Skeletal muscle tissue (tissue), 4 donors: ENCODE measurements around the gene SYDE2. TPM values are rescaled to one million over a fixed set of nuclear protein-coding genes. Genes with fewer than 3 reads are reported as not detected.

ENCODE experiments used
- H3K27ac ChIP-seq: one replicate; pipeline ENCODE4 v1.7.0; 2013; ENCODE audit warnings: mild to moderate bottlenecking, low read depth, low read length, inconsistent platforms
- H3K27me3 ChIP-seq, 3 donors: one replicate each; pipeline ENCODE4 v1.7.0; 2013; ENCODE audit warnings: low read length in 3 of 3; ENCODE audit not compliant: control insufficient read depth in 3 of 3, insufficient read depth in 3 of 3
- H3K36me3 ChIP-seq, 3 donors: one replicate each; pipeline ENCODE4 v1.7.0; 2013; ENCODE audit warnings: low read length in 3 of 3; ENCODE audit not compliant: control insufficient read depth in 3 of 3, insufficient read depth in 3 of 3
- H3K4me1 ChIP-seq, 3 donors: one replicate each; pipeline ENCODE4 v1.7.0; 2013; ENCODE audit warnings: low read length in 3 of 3, mild to moderate bottlenecking in 3 of 3; ENCODE audit not compliant: control insufficient read depth in 3 of 3, insufficient read depth in 3 of 3
- H3K4me3 ChIP-seq, 3 donors: one replicate each; pipeline ENCODE4 v1.7.0; 2013; ENCODE audit warnings: low read length in 3 of 3
- H3K9ac ChIP-seq, 3 donors: one replicate each; pipeline ENCODE4 v1.7.0; 2013; ENCODE audit warnings: low read length in 3 of 3, mild to moderate bottlenecking in 3 of 3, moderate library complexity in 2 of 3, low read depth in 1 of 3
- H3K9me3 ChIP-seq, 3 donors: one replicate each; pipeline ENCODE4 v1.7.0; 2013; ENCODE audit warnings: low read length in 3 of 3; ENCODE audit not compliant: control insufficient read depth in 3 of 3
- total RNA-seq: library from RNA; depleted of rRNA; stranded (reverse); fragments of >200 nt; gene quantifications from one replicate; pipeline ENCODE4 v1.2.3, GENCODE V29; 2014
- donor health status: Osteomylitis.

The SYDE2 gene
- total RNA-seq, 1 donor from 2014 or later, result 5.2 TPM

- H3K27ac ChIP-seq, result no peak overlapping the region
- no peak overlapping the region for H3K9ac ChIP-seq
- H3K4me1 ChIP-seq, result no peaks in the 10 kb centered on the region
- H3K36me3 ChIP-seq, result no peaks in the 10 kb centered on the region
- no peak overlapping the region for H3K4me3 ChIP-seq
- no peaks in the 10 kb centered on the region for H3K9me3 ChIP-seq
- no peaks in the 10 kb centered on the region for H3K27me3 ChIP-seq
Measured at GRCh38 chr1:85133565-85134159, 67.2 kb downstream of the SYDE2 start.

GRCh38 chr1:85132078-85132720 lies 68.6 kb downstream of the SYDE2 start:
- H3K4me1 ChIP-seq, result no peaks in the 10 kb centered on the region
- no peaks in the 10 kb centered on the region for H3K27me3 ChIP-seq
- H3K9me3 ChIP-seq, result no peaks in the 10 kb centered on the region
- no peak overlapping the region for H3K9ac ChIP-seq
- no peak overlapping the region for H3K4me3 ChIP-seq
- H3K27ac ChIP-seq, result no peak overlapping the region
- H3K36me3 ChIP-seq, result no peaks in the 10 kb centered on the region

- Histone ChIP-seq H3K4me3 (no peak overlapping the region), H3K36me3 (no peaks in the 10 kb centered on the region), H3K9me3 (no peaks in the 10 kb centered on the region), H3K27ac (no peak overlapping the region), H3K9ac (no peak overlapping the region), H3K27me3 (no peaks in the 10 kb centered on the region), H3K4me1 (no peaks in the 10 kb centered on the region)
Measured at GRCh38 chr1:85128316-85128715, 72.5 kb downstream of the SYDE2 start.

- no peak overlapping the region for H3K27ac ChIP-seq
- no peak overlapping the region for H3K9ac ChIP-seq
- no peaks in the 10 kb centered on the region for H3K27me3 ChIP-seq
- H3K4me1 ChIP-seq, result no peaks in the 10 kb centered on the region
- H3K36me3 ChIP-seq, result no peaks in the 10 kb centered on the region
- no peak overlapping the region for H3K4me3 ChIP-seq
- H3K9me3 ChIP-seq, result no peaks in the 10 kb centered on the region
Measured at GRCh38 chr1:85125891-85126290, 74.9 kb downstream of the SYDE2 start.

- H3K27ac ChIP-seq, result no peak overlapping the region
- no peaks in the 10 kb centered on the region for H3K4me1 ChIP-seq
- no peaks in the 10 kb centered on the region for H3K36me3 ChIP-seq
- H3K27me3 ChIP-seq, result no peaks in the 10 kb centered on the region
- no peak overlapping the region for H3K9ac ChIP-seq
- no peak overlapping the region for H3K4me3 ChIP-seq
- H3K9me3 ChIP-seq, result no peaks in the 10 kb centered on the region
Measured at GRCh38 chr1:85124091-85124490, 76.7 kb downstream of the SYDE2 start.

GRCh38 chr1:85122169-85122568 lies 78.6 kb downstream of the SYDE2 start:
- Histone ChIP-seq H3K4me3 (no peak overlapping the region), H3K27me3 (no peaks in the 10 kb centered on the region), H3K9me3 (no peaks in the 10 kb centered on the region), H3K27ac (no peak overlapping the region), H3K36me3 (no peaks in the 10 kb centered on the region), H3K4me1 (no peaks in the 10 kb centered on the region), H3K9ac (no peak overlapping the region)

- Histone ChIP-seq H3K36me3 (no peaks in the 10 kb centered on the region), H3K27me3 (no peaks in the 10 kb centered on the region), H3K9me3 (no peaks in the 10 kb centered on the region), H3K4me3 (no peak overlapping the region), H3K4me1 (no peaks in the 10 kb centered on the region), H3K27ac (no peak overlapping the region), H3K9ac (no peak overlapping the region)
Measured at GRCh38 chr1:85121744-85122143, 79.1 kb downstream of the SYDE2 start.

- Histone ChIP-seq H3K9me3 (no peaks in the 10 kb centered on the region), H3K4me3 (no peak overlapping the region), H3K36me3 (no peaks in the 10 kb centered on the region), H3K27me3 (no peaks in the 10 kb centered on the region), H3K27ac (no peak overlapping the region), H3K4me1 (no peaks in the 10 kb centered on the region), H3K9ac (no peak overlapping the region)
Measured at GRCh38 chr1:85118751-85119150, 82.1 kb downstream of the SYDE2 start.

- Histone ChIP-seq H3K4me3 (no peak overlapping the region), H3K27ac (no peak overlapping the region), H3K27me3 (no peaks in the 10 kb centered on the region), H3K36me3 (no peaks in the 10 kb centered on the region), H3K4me1 (no peaks in the 10 kb centered on the region), H3K9me3 (no peaks in the 10 kb centered on the region), H3K9ac (no peak overlapping the region)
Measured at GRCh38 chr1:85116856-85117255, 84.0 kb downstream of the SYDE2 start.

GRCh38 chr1:85115933-85116332 lies 84.9 kb downstream of the SYDE2 start:
- no peaks in the 10 kb centered on the region for H3K36me3 ChIP-seq
- H3K9me3 ChIP-seq, result no peaks in the 10 kb centered on the region
- H3K4me1 ChIP-seq, result no peaks in the 10 kb centered on the region
- H3K4me3 ChIP-seq, result no peak overlapping the region
- H3K27me3 ChIP-seq, result no peaks in the 10 kb centered on the region
- no peak overlapping the region for H3K27ac ChIP-seq
- H3K9ac ChIP-seq, result no peak overlapping the region
